Skin of body (tissue), 2 donors: ENCODE measurements around the gene TMEM134. TPM values are rescaled to one million over a fixed set of nuclear protein-coding genes. Genes with fewer than 3 reads are reported as not detected.

Experiments used
- DNase-seq: peaks from one replicate; lab custom pipeline; 2025; lab: John Stamatoyannopoulos, UW
- total RNA-seq: library from RNA; depleted of rRNA; stranded (reverse); fragments of >200 nt; gene quantifications from one replicate; pipeline ENCODE4 v1.2.3, GENCODE V29; 2014

TMEM134 gene
- total RNA-seq, 1 donor from 2014 or later, result 33.7 TPM

DNA sequence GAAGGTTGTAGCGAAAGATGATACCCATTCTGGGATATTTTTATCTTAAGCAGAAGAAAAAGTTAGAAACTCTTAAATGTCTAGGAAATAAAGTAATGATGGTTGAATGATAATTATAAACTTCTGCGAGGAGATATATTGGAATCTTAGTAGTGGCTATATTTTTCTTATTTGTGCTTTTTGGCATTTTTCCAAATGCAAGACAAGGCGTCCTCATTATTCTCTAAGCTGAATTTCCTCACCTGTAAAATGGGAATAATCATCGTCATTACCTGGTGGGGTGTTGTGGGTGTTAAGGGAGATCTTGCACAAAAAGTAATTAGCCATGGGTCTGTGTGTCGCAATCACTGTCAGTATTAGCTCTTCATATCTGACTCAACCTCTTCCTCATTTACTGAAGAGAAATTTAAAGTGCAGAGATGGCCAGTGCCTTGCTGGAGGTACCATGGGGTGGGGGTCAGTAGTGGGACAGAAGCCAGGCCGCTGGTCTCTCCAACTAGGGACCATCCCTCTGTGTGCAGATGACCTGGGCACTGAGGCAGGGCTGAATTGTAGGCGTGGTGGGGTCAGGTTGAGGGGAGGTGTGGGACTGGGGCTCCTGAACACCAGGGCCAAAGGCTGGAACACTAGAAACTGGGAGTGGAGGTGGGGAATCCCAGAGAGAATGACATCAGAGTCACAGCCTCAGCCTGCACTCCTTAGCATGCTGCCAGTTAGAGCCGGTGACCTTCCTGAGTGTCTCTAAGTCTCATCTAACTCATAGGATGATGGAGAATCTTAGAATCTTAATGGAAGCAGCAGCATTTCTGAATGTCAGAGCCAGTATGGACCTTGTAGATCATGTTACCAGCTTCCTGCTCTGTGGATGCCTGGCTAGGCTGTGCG is 32.0 kb upstream of the TMEM134 start:
- DNase-seq, result no peak

DNA sequence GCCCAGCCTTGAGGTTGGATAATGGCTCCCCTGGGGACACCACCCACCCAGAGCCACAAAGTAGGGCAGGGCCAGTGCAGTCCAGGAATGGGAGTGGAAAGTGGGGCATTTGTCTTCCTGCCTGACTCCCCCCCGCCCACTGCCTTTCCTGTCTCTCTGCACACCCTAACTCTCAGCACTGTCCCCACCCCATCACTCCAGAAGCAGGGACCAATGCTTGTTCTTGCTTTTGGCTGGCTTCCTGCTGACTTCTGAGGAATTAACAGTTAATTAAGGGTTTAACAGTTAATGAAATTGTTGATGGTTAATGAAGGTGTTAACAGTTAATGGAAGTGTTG is 31.4 kb upstream of the TMEM134 start:
- DNase-seq, result no peak

DNA sequence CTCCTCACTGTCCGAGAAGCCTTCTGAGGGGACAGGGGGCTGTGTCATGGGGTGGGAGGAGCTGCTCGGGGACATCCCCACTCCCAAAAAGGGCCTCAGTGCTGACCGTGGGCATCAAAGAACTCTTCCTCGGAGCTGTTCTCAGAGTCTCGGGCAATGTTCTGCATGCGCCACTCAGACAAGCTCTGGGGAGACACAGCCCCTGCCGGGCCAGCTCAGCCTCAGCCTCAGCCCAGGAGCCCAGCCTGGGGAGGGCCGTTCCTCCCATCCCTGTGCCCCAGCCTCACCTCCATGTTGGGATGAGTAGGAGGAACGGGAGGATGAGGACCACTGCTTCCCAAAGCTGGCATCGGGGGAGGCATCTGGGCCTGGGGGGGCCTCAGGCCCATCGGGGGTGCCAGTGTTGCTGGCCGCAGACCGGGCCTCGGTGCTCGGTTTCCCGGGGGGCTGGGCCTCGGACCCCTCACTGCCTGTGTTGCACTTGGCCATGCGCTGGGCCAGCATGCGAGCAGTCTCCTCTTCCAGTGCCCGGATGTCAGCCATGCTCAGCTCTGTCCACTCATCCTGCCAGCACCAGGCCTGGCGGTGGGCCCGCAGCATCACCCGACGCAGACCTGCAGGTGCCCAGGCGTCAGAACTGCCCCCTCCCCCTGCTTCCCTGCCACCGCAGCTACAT is 30.9 kb upstream of the TMEM134 start:
- no peak for DNase-seq

DNA sequence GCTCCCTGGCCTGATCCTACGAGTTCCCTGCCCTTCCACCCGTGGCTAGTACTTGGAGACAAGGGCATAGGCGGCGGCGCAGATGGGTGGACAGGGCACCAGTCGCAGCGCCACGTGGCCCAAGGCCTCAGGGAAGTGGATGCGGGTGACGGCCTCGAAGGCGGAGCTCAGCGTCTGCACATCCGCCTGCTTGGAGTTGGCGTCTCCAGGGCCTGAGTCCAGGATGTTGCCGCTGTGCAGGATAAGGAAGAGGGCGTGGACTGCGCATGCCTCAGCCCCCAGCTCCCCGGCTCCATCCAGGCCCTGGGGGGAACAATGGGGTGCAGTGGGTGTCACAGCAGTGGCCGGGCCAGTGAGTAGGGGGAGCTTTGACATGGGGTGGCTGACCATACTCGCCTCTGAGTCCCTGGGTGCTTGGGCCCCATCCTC is 29.5 kb upstream of the TMEM134 start:
- no peak for DNase-seq

DNA sequence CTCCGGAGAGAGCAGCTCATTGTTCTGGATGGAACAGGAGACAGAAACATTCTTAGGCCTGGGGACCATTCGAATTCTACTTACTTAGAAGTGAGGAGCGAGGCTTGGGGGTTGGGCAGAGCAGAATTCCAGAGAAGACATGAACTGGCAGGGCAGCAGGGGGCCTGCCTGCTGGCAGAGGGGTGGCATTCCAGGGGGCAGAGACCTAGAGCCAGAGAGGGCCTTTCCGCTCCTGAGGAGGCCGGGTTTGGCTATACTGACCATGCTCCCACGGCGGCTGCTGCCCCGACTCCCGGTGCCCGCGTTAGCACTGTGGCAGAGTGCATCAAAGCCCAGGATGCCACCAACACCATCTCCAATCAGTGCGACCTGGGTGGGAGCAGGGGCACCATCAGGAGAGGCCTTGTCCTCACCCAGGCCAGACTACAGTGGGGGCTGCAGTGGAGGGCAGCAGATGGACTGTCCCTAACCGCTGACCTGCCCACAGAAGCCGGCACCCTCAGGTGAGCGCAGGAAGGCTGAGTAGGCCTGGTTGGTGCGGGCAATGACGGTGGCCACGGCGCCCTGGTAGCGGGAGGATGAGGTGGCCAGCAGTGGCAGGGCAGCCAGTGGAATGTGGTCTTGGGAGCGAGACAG is 28.7 kb upstream of the TMEM134 start:
- DNase-seq, result no peak

DNA sequence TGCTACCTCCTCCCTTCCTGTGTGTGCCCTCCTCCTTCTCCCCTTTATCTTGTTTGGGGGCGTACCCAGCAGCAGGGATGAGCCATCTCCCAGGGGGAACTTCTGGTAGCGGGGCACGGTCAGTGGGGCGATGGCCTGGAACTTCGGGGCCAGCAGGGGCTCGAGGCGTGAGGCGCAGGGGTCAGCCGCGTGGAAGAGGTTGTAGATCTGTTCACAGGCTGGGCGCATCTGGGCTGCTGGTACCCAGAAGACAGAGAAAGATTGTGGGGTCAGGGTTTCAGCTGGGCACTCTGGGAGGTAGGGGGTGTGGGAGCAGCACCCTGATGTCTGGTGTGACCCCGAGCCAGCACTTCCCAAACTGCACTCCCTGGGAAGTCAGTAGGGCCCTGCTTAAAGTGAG is 27.1 kb upstream of the TMEM134 start:
- no peak for DNase-seq

DNA sequence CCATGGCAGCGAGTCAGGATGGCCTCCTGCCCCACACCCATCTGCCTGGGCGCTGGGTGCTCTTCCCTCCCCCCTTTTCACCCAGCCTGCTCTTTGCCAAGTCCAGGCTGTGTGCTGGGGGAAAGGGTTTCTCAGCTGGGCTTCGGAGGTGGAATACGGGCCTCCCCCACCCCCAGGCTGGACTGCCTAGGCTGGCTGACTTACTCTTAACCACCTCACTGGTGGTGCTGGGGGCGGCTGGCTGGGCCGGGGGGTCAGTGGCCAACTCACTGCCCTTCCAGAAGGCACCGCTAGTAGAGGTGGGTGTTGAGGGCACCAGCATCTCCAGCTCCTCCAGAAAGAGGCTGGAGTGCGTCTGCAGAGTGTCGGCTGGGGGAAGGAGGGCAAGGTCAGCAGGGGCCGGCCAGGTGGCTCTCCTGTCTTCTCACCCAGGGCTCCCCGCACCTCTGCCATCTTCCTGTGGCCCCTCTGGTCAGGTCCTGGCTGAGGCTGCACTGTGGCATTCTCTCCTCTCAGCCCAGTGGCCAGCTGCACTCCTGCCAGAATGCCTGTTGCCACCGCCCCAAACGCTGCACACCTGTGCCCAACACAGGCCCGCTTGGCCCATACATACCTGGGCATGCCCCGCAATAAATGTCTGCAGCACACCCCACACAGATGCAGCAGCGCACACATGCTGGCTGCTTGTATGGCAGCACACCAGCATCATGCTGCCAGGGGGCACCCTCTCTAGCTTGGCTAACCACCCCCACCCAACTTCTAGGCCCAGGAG is 26.4 kb upstream of the TMEM134 start:
- DNase-seq, result no peak

DNA sequence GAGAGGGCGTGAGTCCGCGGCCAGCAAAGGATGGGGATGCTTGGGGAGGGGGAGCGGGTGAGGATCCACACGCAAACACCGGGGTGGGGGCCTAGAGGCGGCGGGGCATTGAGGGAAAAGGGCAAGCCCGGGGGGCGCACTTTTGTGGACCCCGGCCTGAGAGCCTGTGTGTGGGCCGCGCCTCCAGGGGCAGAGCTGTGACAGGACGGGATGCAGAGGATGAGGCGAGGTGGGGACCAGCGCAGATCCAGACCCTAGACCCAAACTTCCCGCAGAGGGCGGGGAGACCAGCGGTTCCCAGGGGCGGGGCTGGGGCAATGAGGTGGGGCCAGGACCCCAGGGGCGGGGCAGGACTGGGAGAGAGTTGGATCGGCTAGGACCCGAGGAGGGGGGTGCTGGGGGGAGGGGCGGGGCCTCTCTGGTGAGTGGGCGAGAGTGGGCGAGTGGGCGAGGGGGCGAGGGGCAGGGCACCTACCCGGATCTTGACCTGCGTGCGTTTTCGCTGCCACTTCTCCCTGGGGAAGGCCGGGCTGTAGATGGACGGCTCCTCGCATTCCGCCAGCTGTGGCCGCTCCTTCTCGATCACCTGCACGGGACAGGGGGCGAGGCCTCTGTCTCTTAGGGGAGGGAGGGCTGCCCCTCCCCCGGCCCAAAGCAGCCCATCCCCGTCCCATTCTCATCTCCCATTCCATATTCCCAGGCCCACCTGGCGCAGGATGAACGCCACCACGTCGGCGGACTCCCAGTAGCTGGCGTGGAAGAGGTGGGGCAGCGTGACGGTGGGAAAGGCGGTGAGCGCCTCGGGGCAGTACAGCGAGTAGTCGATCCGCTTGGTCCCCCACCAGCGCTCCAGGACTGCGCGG is 25.6 kb upstream of the TMEM134 start:
- no peak for DNase-seq

DNA sequence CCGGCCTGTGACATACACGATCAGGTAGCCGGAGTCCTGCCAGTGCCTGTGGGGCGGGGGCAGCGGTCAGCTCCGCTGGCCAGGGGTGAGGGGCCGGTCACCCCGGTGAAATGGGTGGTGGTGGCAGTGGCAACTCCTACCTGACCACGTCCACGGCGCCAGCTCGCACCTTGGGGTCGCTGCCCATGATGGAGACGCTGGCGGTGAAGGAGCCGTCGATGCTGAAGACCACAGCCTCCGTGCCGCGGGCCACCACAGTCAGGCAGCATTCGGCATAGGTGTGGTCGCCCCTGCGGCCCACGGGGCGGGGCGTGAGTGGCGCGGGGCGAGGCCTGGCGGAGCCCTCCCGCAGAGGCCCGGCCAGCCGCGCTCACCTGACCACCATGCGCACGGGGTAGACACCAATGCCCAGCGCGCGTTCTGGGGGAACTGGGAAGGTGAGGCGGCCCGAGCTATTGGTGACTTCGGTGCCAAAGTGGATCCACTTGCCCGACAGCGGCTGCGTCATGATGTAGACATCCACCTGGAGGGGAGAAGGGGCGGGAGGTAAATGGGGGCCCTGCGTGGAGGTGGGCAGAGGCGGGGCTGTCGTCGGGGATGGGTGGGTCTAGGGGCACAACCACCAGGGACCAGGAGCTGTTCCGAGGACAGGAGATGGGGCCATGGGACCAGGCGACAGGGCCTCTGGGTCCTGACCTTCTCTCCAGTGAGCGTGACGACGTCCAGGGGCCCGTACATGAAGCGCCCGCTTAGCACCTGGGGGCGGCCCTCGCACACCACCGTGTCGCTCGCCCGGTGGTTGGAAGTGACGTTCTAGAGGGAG is 24.7 kb upstream of the TMEM134 start:
- no peak for DNase-seq

DNA sequence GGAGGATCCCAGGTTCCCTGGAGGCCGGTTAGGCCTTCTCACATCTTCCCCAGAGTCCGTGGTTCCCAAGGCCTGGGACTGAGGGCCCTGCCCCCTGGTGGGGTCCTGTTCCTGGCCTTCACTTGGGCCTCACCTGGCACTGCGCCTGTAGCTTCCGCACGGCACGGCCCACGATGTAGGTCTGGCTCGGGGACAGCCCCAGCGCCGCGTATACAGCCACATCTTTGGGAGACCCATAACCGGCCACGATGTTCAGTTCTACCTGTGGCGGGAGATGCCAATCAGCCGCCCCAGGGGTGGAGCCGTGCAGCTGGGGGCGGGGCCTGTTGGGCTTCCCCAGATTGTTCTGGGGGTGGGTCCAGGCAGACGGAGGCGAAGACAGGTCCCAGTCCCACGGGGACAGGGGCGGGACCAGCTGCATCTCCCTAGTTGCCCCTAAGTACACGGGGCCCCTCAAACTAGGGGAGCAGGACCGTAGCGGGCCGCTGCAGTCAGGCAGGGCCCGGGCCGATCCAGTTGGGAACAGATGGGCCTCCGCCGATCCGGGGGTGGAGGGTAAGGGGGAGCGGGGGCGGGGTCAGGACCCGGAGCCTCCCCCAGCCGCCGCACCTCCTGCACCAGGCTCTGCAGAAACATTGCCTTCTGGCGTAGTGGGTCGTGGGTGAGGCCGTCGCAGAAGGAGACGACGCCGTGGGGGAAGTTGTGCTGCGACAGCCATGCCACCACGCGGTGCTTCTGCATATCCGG is 23.9 kb upstream of the TMEM134 start:
- no peak for DNase-seq

DNA sequence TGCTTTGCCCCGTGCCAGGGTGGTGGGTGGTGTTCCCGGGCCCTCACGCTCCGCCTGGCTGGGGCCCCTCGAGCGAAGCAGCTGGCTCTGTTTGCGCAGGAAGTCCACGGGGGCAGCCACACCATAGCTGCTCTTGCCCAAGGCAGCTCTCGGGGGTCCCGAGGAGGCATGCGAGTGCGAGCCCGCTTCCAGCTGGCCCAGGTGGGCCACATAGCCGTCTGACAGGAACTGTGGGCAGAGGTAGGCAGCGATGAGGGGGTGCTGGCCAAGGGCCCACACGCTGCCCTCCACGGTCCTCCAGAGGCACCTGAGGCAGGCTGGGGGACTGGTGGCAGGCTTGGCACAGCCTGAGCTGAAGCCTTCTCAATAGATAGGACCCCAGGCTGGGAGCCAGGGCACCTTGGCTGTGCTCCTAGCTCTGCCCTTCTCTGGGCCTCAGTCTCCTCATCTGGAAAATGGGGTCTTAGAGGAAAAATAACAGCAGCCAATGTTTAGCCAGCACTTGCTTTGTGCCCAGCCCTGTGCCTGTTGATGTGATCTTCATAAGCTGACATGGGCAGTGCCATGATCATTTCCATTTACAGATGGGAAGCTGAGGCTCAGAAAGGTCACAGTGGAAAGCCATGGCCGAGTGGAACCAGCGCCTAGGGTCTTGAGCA is 23.1 kb upstream of the TMEM134 start:
- no peak for DNase-seq

DNA sequence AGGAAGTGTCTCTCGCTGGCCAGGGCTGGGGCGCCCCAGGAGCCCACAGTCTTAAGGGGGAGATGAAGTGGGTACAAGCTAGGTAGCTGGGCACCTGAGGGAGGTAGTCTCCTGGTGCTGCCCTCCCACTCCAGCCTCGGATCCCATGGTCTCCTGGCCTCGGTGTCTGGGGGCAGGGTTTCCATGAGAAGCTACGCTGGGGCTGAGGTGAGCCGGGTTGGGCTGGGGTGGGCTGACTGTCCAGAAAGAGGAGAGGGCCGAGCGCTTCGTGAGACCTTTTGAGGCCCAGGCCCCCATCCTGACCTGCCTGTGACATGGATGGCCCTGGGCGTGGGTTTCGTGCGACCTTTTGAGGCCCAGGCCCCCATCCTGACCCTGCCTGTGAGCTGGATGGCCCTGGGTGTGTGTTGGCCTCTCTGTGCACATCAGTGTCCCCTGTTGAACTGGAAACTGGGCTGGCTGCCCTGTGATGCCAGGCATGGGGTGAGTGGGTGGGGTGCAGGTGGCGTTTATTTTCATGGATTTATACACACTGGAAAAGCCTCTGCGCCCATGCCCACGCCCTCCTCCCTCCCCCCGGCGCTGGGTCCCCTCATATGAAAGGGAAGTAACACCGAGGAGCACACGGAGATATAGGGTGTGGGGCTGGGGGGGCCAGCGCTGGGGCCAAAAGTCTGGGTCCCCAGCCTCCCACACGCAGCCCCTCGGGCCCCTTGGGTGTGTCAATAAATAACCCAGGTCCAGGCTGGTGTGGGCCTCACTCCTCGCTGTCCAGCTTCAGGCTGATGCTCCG is 22.4 kb upstream of the TMEM134 start:
- no peak for DNase-seq

DNA sequence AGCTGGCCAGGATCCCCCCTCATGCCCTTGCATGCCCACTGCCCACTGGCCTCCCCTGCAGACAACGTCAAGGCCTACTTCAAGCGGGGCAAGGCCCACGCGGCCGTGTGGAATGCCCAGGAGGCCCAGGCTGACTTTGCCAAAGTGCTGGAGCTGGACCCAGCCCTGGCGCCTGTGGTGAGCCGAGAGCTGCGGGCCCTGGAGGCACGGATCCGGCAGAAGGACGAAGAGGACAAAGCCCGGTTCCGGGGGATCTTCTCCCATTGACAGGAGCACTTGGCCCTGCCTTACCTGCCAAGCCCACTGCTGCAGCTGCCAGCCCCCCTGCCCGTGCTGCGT is 21.6 kb upstream of the TMEM134 start:
- DNase-seq, result no peak

DNA sequence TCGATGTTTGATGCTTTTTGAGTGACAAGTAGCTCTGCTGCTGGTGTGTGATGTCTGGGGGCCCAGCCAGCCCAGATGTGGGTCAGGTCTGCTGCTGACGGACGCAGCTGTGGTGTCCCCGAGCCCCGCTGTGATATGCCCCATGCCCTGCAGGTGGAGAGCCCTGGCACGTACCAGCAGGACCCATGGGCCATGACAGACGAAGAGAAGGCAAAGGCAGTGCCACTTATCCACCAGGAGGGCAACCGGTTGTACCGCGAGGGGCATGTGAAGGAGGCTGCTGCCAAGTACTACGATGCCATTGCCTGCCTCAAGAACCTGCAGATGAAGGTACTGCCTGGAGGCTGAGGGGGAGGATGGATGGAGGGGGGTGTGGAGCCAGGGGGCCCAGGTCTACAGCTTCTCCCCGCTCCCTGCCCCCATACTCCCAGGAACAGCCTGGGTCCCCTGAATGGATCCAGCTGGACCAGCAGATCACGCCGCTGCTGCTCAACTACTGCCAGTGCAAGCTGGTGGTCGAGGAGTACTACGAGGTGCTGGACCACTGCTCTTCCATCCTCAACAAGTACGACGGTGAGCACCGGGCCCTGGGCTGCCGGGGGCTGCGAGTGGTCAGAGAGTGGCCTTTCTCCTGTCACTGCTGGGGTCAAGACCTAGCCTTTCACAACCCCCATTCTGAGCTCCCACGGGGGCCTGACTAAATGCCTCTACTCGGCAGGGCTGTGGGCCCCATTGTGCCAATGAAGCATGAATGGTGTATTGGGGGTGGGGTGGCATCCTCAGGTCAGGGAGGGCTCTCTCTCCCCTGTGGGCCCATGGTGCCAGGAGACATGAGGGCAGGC is 21.1 kb upstream of the TMEM134 start:
- no peak for DNase-seq

DNA sequence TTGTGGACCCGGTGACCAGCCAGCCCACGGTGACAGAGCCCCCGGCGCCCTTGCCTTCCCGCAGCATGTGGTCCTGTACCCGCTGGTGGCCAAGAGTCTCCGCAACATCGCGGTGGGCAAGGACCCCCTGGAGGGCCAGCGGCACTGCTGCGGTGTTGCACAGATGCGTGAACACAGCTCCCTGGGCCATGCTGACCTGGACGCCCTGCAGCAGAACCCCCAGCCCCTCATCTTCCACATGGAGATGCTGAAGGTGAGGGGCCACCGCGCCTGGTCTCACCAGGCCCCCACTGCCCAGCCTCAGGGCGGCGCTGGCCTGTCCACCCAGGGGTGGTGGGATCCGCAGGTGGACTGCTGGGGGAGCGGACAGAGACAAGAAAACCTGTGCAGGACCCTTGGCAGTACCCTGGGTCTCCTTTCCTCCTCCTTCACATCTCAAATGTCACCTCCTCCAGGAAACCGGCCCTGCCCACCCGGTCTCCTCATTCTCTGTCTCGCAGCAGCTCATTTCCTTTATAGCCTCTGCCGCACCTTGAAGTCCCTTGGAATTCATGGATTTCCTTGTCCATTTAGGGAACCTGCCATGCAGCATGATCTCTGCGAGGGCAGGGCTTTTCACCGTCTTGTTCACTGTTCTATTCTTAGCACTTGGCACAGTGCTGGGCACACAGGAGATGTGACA is 20.3 kb upstream of the TMEM134 start:
- no peak for DNase-seq

DNA sequence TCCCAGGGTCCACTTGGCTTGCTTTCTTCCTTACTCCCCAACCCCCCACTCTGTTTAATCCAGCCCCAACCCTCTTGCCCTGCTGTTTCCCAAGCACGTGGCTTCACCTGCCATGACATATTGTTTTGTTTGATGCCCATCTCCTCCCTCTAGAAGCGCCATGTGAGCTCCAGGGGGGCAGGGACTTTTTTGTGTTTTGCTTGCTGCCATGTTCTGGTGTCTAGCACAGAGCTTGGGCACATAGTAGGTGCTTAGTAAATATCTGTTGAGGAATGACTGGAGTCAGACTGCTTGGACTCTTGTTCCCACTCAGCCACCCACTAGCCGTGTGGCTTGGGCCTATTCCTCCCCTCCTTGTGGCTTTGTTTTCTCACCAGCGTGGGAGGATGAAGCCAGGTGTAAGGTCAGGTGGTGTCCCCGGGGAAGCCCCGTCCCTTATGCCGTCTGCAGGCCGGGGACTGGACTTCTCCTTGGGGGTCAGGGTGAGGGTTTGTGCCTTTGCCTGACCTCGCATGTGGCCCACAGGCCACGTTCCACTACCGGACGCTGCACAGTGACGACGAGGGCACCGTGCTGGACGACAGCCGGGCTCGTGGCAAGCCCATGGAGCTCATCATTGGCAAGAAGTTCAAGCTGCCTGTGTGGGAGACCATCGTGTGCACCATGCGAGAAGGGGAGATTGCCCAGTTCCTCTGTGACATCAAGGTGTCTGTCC is 17.6 kb upstream of the TMEM134 start:
- DNase-seq, result no peak
